Measurements from ENCODE around the gene ETFBKMT. TPM values are rescaled to one million over a fixed set of nuclear protein-coding genes. Genes with fewer than 3 reads are reported as not detected.

Gene ETFBKMT
- total RNA-seq = 1 to 10 TPM in 1 of 2 experiments, under 1 TPM in 1; 0.57 to 1.2 TPM

GRCh38 chr12:31659087-31659942, at the start of gene ETFBKMT:
TSS of gene ETFBKMT (plus strand) at chr12:31659688. CDS start at chr12:31661954, 2,266 bp downstream.
- peak within 1 kb of the TSS; percentile 99 for H3K4me3 Mint-ChIP-seq
- CTCF ChIA-PET = interaction anchor here (0.5 to 0.9 kb wide), 3 partner anchors 22 to 291 kb away, joined by 3 to 5 read pairs (median 3); no protein-coding TSS in a partner anchor
- H3K36me3 Mint-ChIP-seq (ENCODE audit: low read depth) = peaks cover 3% of the 10 kb centered on the region
- peaks cover 20% of the 10 kb centered on the region for H3K4me1 Mint-ChIP-seq
- H3K27me3 Mint-ChIP-seq = no peaks in the 10 kb centered on the region
- no peaks in the 10 kb centered on the region for H3K9me3 Mint-ChIP-seq
- DNase-seq = peak; percentile 97
- POLR2A ChIA-PET = no interaction called here
- H3K27ac Mint-ChIP-seq = peak within 1 kb of the TSS; percentile 100

GRCh38 chr12:31612819-31613218, 46.7 kb upstream of the ETFBKMT start:
- peaks cover 6% of the 10 kb centered on the region for H3K9me3 Mint-ChIP-seq
- H3K27me3 Mint-ChIP-seq = peaks cover 3% of the 10 kb centered on the region
- CTCF ChIA-PET = no interaction called here
- H3K27ac Mint-ChIP-seq = no peak overlapping the region
- no peaks in the 10 kb centered on the region for H3K4me1 Mint-ChIP-seq
- peaks cover 1% of the 10 kb centered on the region for H3K36me3 Mint-ChIP-seq (ENCODE audit: low read depth)
- no peak overlapping the region for H3K4me3 Mint-ChIP-seq
- DNase-seq = no peak
- POLR2A ChIA-PET = no interaction called here

GRCh38 chr12:31618228-31619025, 41.1 kb upstream of the ETFBKMT start:
- no peak overlapping the region for H3K27ac Mint-ChIP-seq
- no peak overlapping the region for H3K4me3 Mint-ChIP-seq
- POLR2A ChIA-PET = no interaction called here
- peaks cover 3% of the 10 kb centered on the region for H3K27me3 Mint-ChIP-seq
- no peaks in the 10 kb centered on the region for H3K4me1 Mint-ChIP-seq
- H3K9me3 Mint-ChIP-seq = no peaks in the 10 kb centered on the region
- DNase-seq = no peak
- H3K36me3 Mint-ChIP-seq (ENCODE audit: low read depth) = no peaks in the 10 kb centered on the region
- CTCF ChIA-PET = interaction anchor here (1.0 to 1.1 kb wide), 2 partner anchors 11 to 21 kb away, joined by 3 read pairs; no protein-coding TSS in a partner anchor

GRCh38 chr12:31620311-31620710, 39.2 kb upstream of the ETFBKMT start:
- Mint-ChIP-seq H3K4me1 (no peaks in the 10 kb centered on the region), H3K36me3 (ENCODE audit: low read depth) (no peaks in the 10 kb centered on the region), H3K27ac (no peak overlapping the region), H3K4me3 (no peak overlapping the region), H3K27me3 (peaks cover 3% of the 10 kb centered on the region), H3K9me3 (no peaks in the 10 kb centered on the region)
- ChIA-PET POLR2A (no interaction called here), CTCF (no interaction called here)
- no peak for DNase-seq

- Mint-ChIP-seq H3K9me3 (no peaks in the 10 kb centered on the region), H3K27me3 (peaks cover 3% of the 10 kb centered on the region), H3K4me3 (no peak overlapping the region), H3K27ac (no peak overlapping the region), H3K4me1 (no peaks in the 10 kb centered on the region), H3K36me3 (ENCODE audit: low read depth) (no peaks in the 10 kb centered on the region)
- ChIA-PET POLR2A (no interaction called here), CTCF (no interaction called here)
- DNase-seq = no peak
Measured at GRCh38 chr12:31622038-31622437, 37.5 kb upstream of the ETFBKMT start.

- Mint-ChIP-seq H3K4me3 (no peak overlapping the region), H3K36me3 (ENCODE audit: low read depth) (no peaks in the 10 kb centered on the region), H3K27ac (no peak overlapping the region), H3K27me3 (no peaks in the 10 kb centered on the region), H3K9me3 (peaks cover 2% of the 10 kb centered on the region), H3K4me1 (no peaks in the 10 kb centered on the region)
- ChIA-PET CTCF (no interaction called here), POLR2A (no interaction called here)
- DNase-seq = no peak
Measured at GRCh38 chr12:31626270-31626995, 33.1 kb upstream of the ETFBKMT start.

GRCh38 chr12:31627456-31628054, 31.9 kb upstream of the ETFBKMT start:
- no peak for DNase-seq
- Mint-ChIP-seq H3K27me3 (no peaks in the 10 kb centered on the region), H3K9me3 (peaks cover 2% of the 10 kb centered on the region), H3K4me3 (no peak overlapping the region), H3K27ac (no peak overlapping the region), H3K4me1 (no peaks in the 10 kb centered on the region), H3K36me3 (ENCODE audit: low read depth) (no peaks in the 10 kb centered on the region)
- ChIA-PET POLR2A (no interaction called here), CTCF (no interaction called here)

GRCh38 chr12:31629756-31630732, 29.4 kb upstream of the ETFBKMT start:
- H3K4me3 Mint-ChIP-seq = no peak overlapping the region
- no peaks in the 10 kb centered on the region for H3K4me1 Mint-ChIP-seq
- ChIA-PET CTCF (interaction anchor here (0.6 kb wide), 2 partner anchors 11 to 294 kb away, joined by 3 read pairs; no protein-coding TSS in a partner anchor), POLR2A (no interaction called here)
- DNase-seq = no peak
- no peaks in the 10 kb centered on the region for H3K27me3 Mint-ChIP-seq
- H3K27ac Mint-ChIP-seq = no peak overlapping the region
- H3K36me3 Mint-ChIP-seq (ENCODE audit: low read depth) = no peaks in the 10 kb centered on the region
- H3K9me3 Mint-ChIP-seq = peaks cover 2% of the 10 kb centered on the region

- no peaks in the 10 kb centered on the region for H3K27me3 Mint-ChIP-seq
- peaks cover 1% of the 10 kb centered on the region for H3K4me1 Mint-ChIP-seq
- DNase-seq = no peak
- no peak overlapping the region for H3K27ac Mint-ChIP-seq
- no peak overlapping the region for H3K4me3 Mint-ChIP-seq
- ChIA-PET CTCF (no interaction called here), POLR2A (no interaction called here)
- no peaks in the 10 kb centered on the region for H3K36me3 Mint-ChIP-seq (ENCODE audit: low read depth)
- H3K9me3 Mint-ChIP-seq = peaks cover 2% of the 10 kb centered on the region
Measured at GRCh38 chr12:31631023-31631724, 28.3 kb upstream of the ETFBKMT start.

GRCh38 chr12:31631809-31632208, 27.7 kb upstream of the ETFBKMT start:
- H3K27ac Mint-ChIP-seq = no peak overlapping the region
- no peaks in the 10 kb centered on the region for H3K36me3 Mint-ChIP-seq (ENCODE audit: low read depth)
- H3K4me3 Mint-ChIP-seq = no peak overlapping the region
- peaks cover 5% of the 10 kb centered on the region for H3K4me1 Mint-ChIP-seq
- DNase-seq = no peak
- POLR2A ChIA-PET = no interaction called here
- CTCF ChIA-PET = interaction anchor here (0.9 kb wide), 1 partner anchor 381 kb away, joined by 4 read pairs; no protein-coding TSS in a partner anchor
- H3K27me3 Mint-ChIP-seq = no peaks in the 10 kb centered on the region
- H3K9me3 Mint-ChIP-seq = peaks cover 2% of the 10 kb centered on the region

GRCh38 chr12:31633464-31633863, 26.0 kb upstream of the ETFBKMT start:
- Mint-ChIP-seq H3K4me1 (peaks cover 5% of the 10 kb centered on the region), H3K27me3 (no peaks in the 10 kb centered on the region), H3K36me3 (ENCODE audit: low read depth) (no peaks in the 10 kb centered on the region), H3K9me3 (no peaks in the 10 kb centered on the region), H3K27ac (no peak overlapping the region), H3K4me3 (no peak overlapping the region)
- ChIA-PET CTCF (no interaction called here), POLR2A (no interaction called here)
- DNase-seq = no peak
